Measurements from ENCODE around the gene GAS7. TPM values are rescaled to one million over a fixed set of nuclear protein-coding genes. Genes with fewer than 3 reads are reported as not detected.
A peak's percentile ranks its signal among the peaks of the same experiment; 100 is the strongest.

The GAS7 gene
- total and polyA plus RNA-seq, 8 donors = 4.1 to 185 (median 30.5) TPM

GRCh38 chr17:10171581-10171981 is 26.8 kb downstream of the GAS7 start:
- H3K27ac ChIP-seq = peak overlapping the region in 4 of 5 donors; percentile 29 to 50 (median 37)
- no peak overlapping the region for H3K4me3 ChIP-seq
- DNase-seq = no peak
- no peaks in the 10 kb centered on the region for H3K36me3 ChIP-seq
- H3K9me3 ChIP-seq = no peaks in the 10 kb centered on the region
- intact Hi-C loops (cut with DNase I; ENCODE audit: low total_unique reads) = no loop called here
- H3K27me3 ChIP-seq = peaks cover 0 to 5% (median 0%) of the 10 kb centered on the region in 3 donors
- WGBS, 5 donors = 12 to 24% (median 21%) methylated on average over 6 of the region's 6 CpGs
- peaks cover 0 to 20% (median 8%) of the 10 kb centered on the region in 4 donors for H3K4me1 ChIP-seq
- TF ChIP-seq POLR2A (IDR thresholded peaks at IDR 0.05) (no peak), EP300 (IDR thresholded peaks at IDR 0.05) (no peak), CTCF (IDR thresholded peaks at IDR 0.05) (no peak), POLR2AphosphoS5 (IDR thresholded peaks at IDR 0.05) (no peak)

GRCh38 chr17:10171122-10171571 is 27.3 kb downstream of the GAS7 start:
- intact Hi-C loops (cut with DNase I; ENCODE audit: low total_unique reads) = no loop called here
- peak in 1 of 2 donors; percentile 43 for DNase-seq

GRCh38 chr17:10170233-10170632 is 28.2 kb downstream of the GAS7 start:
- intact Hi-C loops (cut with DNase I; ENCODE audit: low total_unique reads) = no loop called here
- Histone ChIP-seq H3K27me3 (peaks cover 0 to 5% (median 0%) of the 10 kb centered on the region in 3 donors), H3K4me3 (no peak overlapping the region), H3K27ac (no peak overlapping the region), H3K9me3 (no peaks in the 10 kb centered on the region), H3K4me1 (peaks cover 0 to 20% (median 8%) of the 10 kb centered on the region in 4 donors), H3K36me3 (no peaks in the 10 kb centered on the region)
- 66 to 88% (median 79%) methylated on average over 3 of the region's 3 CpGs for WGBS, 5 donors
- TF ChIP-seq EP300 (IDR thresholded peaks at IDR 0.05) (no peak), CTCF (IDR thresholded peaks at IDR 0.05) (no peak), POLR2AphosphoS5 (IDR thresholded peaks at IDR 0.05) (no peak), POLR2A (IDR thresholded peaks at IDR 0.05) (no peak)
- no peak for DNase-seq

More at GRCh38 chr17:10171122-10171571, 27.3 kb downstream of the GAS7 start:
- TF ChIP-seq CTCF (IDR thresholded peaks at IDR 0.05) = no peak
- TF ChIP-seq POLR2AphosphoS5 (IDR thresholded peaks at IDR 0.05) = no peak
- no peak for TF ChIP-seq EP300 (IDR thresholded peaks at IDR 0.05)
- TF ChIP-seq POLR2A (IDR thresholded peaks at IDR 0.05) = no peak
- peak overlapping the region in 3 of 5 donors; percentile 35 to 50 (median 39) for H3K27ac ChIP-seq
- no peaks in the 10 kb centered on the region for H3K36me3 ChIP-seq
- 47 to 60% (median 55%) methylated on average over 8 of the region's 8 CpGs for WGBS, 5 donors
- no peak overlapping the region for H3K4me3 ChIP-seq
- H3K9me3 ChIP-seq = no peaks in the 10 kb centered on the region
- peaks cover 0 to 20% (median 8%) of the 10 kb centered on the region in 4 donors for H3K4me1 ChIP-seq
- H3K27me3 ChIP-seq = peaks cover 0 to 5% (median 0%) of the 10 kb centered on the region in 3 donors

- H3K4me1 ChIP-seq = peaks cover 0 to 20% (median 8%) of the 10 kb centered on the region in 4 donors
- no peak overlapping the region for H3K27ac ChIP-seq
- DNase-seq = no peak
- H3K27me3 ChIP-seq = peaks cover 0 to 5% (median 0%) of the 10 kb centered on the region in 3 donors
- intact Hi-C loops (cut with DNase I; ENCODE audit: low total_unique reads) = no loop called here
- H3K4me3 ChIP-seq = no peak overlapping the region
- peak in 1 of 3 donors; percentile 16 for TF ChIP-seq POLR2AphosphoS5 (IDR thresholded peaks at IDR 0.05)
- TF ChIP-seq EP300 (IDR thresholded peaks at IDR 0.05) = no peak
- H3K36me3 ChIP-seq = no peaks in the 10 kb centered on the region
- 70 to 87% (median 84%) methylated on average over 4 of the region's 4 CpGs for WGBS, 5 donors
- no peaks in the 10 kb centered on the region for H3K9me3 ChIP-seq
These were observed 29.1 kb downstream of the GAS7 start for GRCh38 chr17:10169290-10169689.

All from stomach (tissue), 9 donors.